ENCODE measurements around the gene CT47B1. TPM values are rescaled to one million over a fixed set of nuclear protein-coding genes. Genes with fewer than 3 reads are reported as not detected.

Gene CT47B1
- not detected in 2 replicates for total RNA-seq (ENCODE audit: low replicate concordance)

GRCh38 chrX:120875766-120876165, at the start of gene CT47B1:
Gene CT47B1, minus strand, starts transcription at chrX:120875866. Its CDS starts 196 bp downstream, at chrX:120875670.

Other genes with a start within 250 kb of the CT47B1 start
- gene C1GALT1C1, start 245.8 kb downstream of the CT47B1 start, total RNA-seq (ENCODE audit: low replicate concordance): 22.5 and 22.7 TPM in 2 replicates
- not detected in 2 replicates for gene CT47A11, start 61.3 kb upstream of the CT47B1 start, total RNA-seq (ENCODE audit: low replicate concordance)
- gene CT47A10, start 66.2 kb upstream of the CT47B1 start, total RNA-seq (ENCODE audit: low replicate concordance): not detected in 2 replicates
- gene CT47A9, start 71.0 kb upstream of the CT47B1 start, total RNA-seq (ENCODE audit: low replicate concordance): not detected in 2 replicates
- not detected in 2 replicates for gene CT47A8, start 75.9 kb upstream of the CT47B1 start, total RNA-seq (ENCODE audit: low replicate concordance)
- gene CT47A7, start 80.7 kb upstream of the CT47B1 start, total RNA-seq (ENCODE audit: low replicate concordance): not detected in 2 replicates
- not detected in 2 replicates for gene CT47A6, start 85.6 kb upstream of the CT47B1 start, total RNA-seq (ENCODE audit: low replicate concordance)
- not detected in 2 replicates for gene CT47A5, start 90.5 kb upstream of the CT47B1 start, total RNA-seq (ENCODE audit: low replicate concordance)
- gene CT47A4, start 95.3 kb upstream of the CT47B1 start, total RNA-seq (ENCODE audit: low replicate concordance): not detected in 2 replicates
- gene CT47A3, start 100.2 kb upstream of the CT47B1 start, total RNA-seq (ENCODE audit: low replicate concordance): not detected in 2 replicates
- gene CT47A2, start 105.1 kb upstream of the CT47B1 start, total RNA-seq (ENCODE audit: low replicate concordance): not detected in 2 replicates
- not detected in 2 replicates for gene CT47A1, start 109.9 kb upstream of the CT47B1 start, total RNA-seq (ENCODE audit: low replicate concordance)
- gene GLUD2, start 171.7 kb upstream of the CT47B1 start, total RNA-seq (ENCODE audit: low replicate concordance): 0.68 and 2.5 TPM in 2 replicates